ENCODE results near the gene COL5A1. TPM values are rescaled to one million over a fixed set of nuclear protein-coding genes. Genes with fewer than 3 reads are reported as not detected.

COL5A1 gene
- total RNA-seq, 4 donors from 2014 or later: 14.0 to 23.9 (median 19.2) TPM

DNA sequence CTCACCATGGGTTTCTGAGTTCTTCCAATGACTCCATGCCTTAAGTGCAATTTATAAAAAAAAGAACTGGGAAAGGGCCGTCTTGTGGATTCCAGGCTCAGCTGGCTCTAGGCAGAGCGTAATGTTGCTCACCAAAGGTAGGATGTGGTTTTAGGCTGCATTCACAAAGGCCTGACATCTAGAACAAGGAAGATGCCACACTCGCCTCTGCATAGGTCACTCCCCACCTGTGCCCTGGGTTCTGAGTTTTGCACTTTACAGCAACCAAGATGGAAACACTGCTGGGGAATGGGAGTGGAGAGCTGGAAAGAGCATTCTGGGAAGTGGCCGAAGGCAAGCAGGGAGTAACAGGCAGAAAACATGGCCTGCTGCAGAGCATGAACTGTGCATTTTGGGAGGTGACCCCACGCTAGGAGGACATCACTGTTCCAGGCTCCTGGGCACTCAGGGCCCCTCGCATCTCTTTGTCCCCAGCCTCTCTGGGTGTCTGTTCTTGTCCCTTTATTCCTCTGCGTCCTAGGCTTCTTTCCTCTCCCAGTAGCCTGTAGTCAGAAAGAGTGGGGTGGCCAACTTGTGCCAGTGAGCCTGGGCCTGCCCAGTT lies 251.3 kb downstream of the COL5A1 start:
- TF ChIP-seq, protein P1, sequence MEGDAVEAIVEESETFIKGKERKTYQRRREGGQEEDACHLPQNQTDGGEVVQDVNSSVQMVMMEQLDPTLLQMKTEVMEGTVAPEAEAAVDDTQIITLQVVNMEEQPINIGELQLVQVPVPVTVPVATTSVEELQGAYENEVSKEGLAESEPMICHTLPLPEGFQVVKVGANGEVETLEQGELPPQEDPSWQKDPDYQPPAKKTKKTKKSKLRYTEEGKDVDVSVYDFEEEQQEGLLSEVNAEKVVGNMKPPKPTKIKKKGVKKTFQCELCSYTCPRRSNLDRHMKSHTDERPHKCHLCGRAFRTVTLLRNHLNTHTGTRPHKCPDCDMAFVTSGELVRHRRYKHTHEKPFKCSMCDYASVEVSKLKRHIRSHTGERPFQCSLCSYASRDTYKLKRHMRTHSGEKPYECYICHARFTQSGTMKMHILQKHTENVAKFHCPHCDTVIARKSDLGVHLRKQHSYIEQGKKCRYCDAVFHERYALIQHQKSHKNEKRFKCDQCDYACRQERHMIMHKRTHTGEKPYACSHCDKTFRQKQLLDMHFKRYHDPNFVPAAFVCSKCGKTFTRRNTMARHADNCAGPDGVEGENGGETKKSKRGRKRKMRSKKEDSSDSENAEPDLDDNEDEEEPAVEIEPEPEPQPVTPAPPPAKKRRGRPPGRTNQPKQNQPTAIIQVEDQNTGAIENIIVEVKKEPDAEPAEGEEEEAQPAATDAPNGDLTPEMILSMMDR (IDR thresholded peaks at IDR 0.05; ENCODE audit: low read depth): no peak

Small RNA genes within 50 kb of the gene (small RNA-seq; reads per million reads assigned to genes)
- gene AL603650.1 (not detected), gene MIR3689A (not detected), gene MIR3689B (not detected), gene MIR3689C (not detected), gene MIR3689D1 (not detected), gene MIR3689D2 (not detected), gene MIR3689E (not detected), gene MIR3689F (not detected)

Other genes with a start within 250 kb of the COL5A1 start
- 1 to 10 TPM; 1.3 to 9.8 (median 2.5) TPM for gene FCN2, start 239.0 kb downstream of the COL5A1 start, total RNA-seq

Data from subcutaneous adipose tissue (tissue), 4 donors.